ENCODE measurements around the gene TRAK2. TPM values are rescaled to one million over a fixed set of nuclear protein-coding genes. Genes with fewer than 3 reads are reported as not detected.

TRAK2 gene
- total and polyA plus RNA-seq, 9 of the 15 experiments (the other 6 are each of a cell fraction or from before 2014, with no cell fraction given) = 3.4 to 10.4 (median 7.3) TPM

DNA sequence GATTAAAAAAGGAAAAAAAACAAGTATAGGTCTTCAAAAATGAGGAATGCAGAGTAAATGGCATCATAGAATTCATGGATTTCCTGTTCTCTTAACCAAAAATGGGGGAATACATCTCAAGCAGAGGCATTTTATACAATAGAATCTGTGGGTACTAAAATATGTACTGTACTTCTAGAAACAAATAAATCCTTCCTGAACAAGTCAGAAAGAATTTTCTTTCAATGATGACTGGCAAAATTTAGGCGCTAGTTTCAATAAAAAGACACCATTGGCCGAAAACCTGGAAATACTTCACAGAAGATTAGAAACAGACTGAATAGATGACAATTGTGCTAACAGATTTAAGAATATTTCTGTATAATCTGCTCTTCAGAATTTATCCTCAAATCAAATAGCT is 15.1 kb downstream of the TRAK2 start:
- in situ Hi-C loops (cut with MboI) = no loop called here

More for the DNA sequence above, 15.1 kb downstream of the TRAK2 start:
- no peak overlapping the region for H3K9ac ChIP-seq (ENCODE audit: insufficient read depth in 1 of 2, low read depth in 2 of 2, low read length in 2 of 2)
- peaks cover 6 to 36% of the 10 kb centered on the region in 2 experiments for H3K4me1 ChIP-seq (replicated peaks in 1 of 2; ENCODE audit: control insufficient read depth in 2 of 2, insufficient read depth in 2 of 2, low read length in 2 of 2)
- WGBS (ENCODE audit: insufficient coverage, low coverage, missing lambda C conversion rate) = 73% methylated on average over 2 of the region's 2 CpGs
- intact Hi-C loops (cut with micrococcal nuclease) = no loop called here
- no peak overlapping the region for H3K4me2 ChIP-seq (ENCODE audit: insufficient read depth, low read length)
- TF ChIP-seq, protein P1, sequence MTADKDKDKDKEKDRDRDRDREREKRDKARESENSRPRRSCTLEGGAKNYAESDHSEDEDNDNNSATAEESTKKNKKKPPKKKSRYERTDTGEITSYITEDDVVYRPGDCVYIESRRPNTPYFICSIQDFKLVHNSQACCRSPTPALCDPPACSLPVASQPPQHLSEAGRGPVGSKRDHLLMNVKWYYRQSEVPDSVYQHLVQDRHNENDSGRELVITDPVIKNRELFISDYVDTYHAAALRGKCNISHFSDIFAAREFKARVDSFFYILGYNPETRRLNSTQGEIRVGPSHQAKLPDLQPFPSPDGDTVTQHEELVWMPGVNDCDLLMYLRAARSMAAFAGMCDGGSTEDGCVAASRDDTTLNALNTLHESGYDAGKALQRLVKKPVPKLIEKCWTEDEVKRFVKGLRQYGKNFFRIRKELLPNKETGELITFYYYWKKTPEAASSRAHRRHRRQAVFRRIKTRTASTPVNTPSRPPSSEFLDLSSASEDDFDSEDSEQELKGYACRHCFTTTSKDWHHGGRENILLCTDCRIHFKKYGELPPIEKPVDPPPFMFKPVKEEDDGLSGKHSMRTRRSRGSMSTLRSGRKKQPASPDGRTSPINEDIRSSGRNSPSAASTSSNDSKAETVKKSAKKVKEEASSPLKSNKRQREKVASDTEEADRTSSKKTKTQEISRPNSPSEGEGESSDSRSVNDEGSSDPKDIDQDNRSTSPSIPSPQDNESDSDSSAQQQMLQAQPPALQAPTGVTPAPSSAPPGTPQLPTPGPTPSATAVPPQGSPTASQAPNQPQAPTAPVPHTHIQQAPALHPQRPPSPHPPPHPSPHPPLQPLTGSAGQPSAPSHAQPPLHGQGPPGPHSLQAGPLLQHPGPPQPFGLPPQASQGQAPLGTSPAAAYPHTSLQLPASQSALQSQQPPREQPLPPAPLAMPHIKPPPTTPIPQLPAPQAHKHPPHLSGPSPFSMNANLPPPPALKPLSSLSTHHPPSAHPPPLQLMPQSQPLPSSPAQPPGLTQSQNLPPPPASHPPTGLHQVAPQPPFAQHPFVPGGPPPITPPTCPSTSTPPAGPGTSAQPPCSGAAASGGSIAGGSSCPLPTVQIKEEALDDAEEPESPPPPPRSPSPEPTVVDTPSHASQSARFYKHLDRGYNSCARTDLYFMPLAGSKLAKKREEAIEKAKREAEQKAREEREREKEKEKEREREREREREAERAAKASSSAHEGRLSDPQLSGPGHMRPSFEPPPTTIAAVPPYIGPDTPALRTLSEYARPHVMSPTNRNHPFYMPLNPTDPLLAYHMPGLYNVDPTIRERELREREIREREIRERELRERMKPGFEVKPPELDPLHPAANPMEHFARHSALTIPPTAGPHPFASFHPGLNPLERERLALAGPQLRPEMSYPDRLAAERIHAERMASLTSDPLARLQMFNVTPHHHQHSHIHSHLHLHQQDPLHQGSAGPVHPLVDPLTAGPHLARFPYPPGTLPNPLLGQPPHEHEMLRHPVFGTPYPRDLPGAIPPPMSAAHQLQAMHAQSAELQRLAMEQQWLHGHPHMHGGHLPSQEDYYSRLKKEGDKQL (CRISPR knock-in tag; IDR thresholded peaks at IDR 0.05; ENCODE audit: borderline replicate concordance) = no peak
- TF ChIP-seq TARDBP (IDR thresholded peaks at IDR 0.05) (no peak), NFYB (IDR thresholded peaks at IDR 0.05; ENCODE audit: extremely low read depth, insufficient read length) (no peak), ZNF316 (IDR thresholded peaks at IDR 0.05) (peak; percentile 35; the same call in 1 of the 2 replicates), SRSF7 (optimal IDR thresholded peaks at IDR 0.05; ENCODE audit: low read depth, low read length) (no peak), MCM2 (IDR thresholded peaks at IDR 0.05; ENCODE audit: low read depth) (no peak), ZNF561 (CRISPR knock-in tag; conservative IDR thresholded peaks at IDR 0.05) (no peak), MAFG (tag; conservative IDR thresholded peaks at IDR 0.05) (peak; percentile 56)
- TF ChIP-seq, protein P2, sequence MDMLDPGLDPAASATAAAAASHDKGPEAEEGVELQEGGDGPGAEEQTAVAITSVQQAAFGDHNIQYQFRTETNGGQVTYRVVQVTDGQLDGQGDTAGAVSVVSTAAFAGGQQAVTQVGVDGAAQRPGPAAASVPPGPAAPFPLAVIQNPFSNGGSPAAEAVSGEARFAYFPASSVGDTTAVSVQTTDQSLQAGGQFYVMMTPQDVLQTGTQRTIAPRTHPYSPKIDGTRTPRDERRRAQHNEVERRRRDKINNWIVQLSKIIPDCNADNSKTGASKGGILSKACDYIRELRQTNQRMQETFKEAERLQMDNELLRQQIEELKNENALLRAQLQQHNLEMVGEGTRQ (CRISPR knock-in tag; IDR thresholded peaks at IDR 0.05) = no peak
- BruUV-seq (replicated peaks) = no TSS peak
- no peak for DNase-seq (ENCODE audit: extremely low read depth in 1 of 4, low spot score in 3 of 4)
- no peak for ATAC-seq
- H2AFZ ChIP-seq (ENCODE audit: low read depth, low read length) = no peak overlapping the region
- ChIA-PET CTCF (ENCODE audit: low intra/inter-chr PET ratio) (no interaction called here), POLR2A (interaction anchor here (1.8 kb wide), 1 partner anchor 10 kb away, joined by 4 read pairs; no protein-coding TSS in a partner anchor)
- no peak overlapping the region for H3K27ac ChIP-seq (ENCODE audit: extremely low read depth, low read depth, low read length)
- H3K36me3 ChIP-seq (ENCODE audit: control insufficient read depth, insufficient read depth, low read length) = peaks cover 6% of the 10 kb centered on the region
- H4K20me1 ChIP-seq (replicated peaks; ENCODE audit: control insufficient read depth, insufficient read depth, low read length) = no peaks in the 10 kb centered on the region
- no peak overlapping the region for H3K4me3 ChIP-seq
- no peaks in the 10 kb centered on the region for H3K27me3 ChIP-seq (ENCODE audit: control insufficient read depth in 2 of 2, insufficient read depth in 2 of 2, low read length in 2 of 2)
- H3K9me3 ChIP-seq (replicated peaks; ENCODE audit: control insufficient read depth, insufficient read depth, low read depth, low read length) = no peaks in the 10 kb centered on the region; the same call in 1 of the 2 replicates
- peaks cover 40% of the 10 kb centered on the region for H3K79me2 ChIP-seq (ENCODE audit: control insufficient read depth, insufficient read depth, low read length)
- FAIRE-seq = no peak
- no peaks in the 10 kb centered on the region for H3K9me1 ChIP-seq (ENCODE audit: control insufficient read depth, insufficient read depth, low read length)

All from K562 (cell line).